Heart right ventricle (tissue), 16 donors: ENCODE data around the gene ATP2B2. TPM values are rescaled to one million over a fixed set of nuclear protein-coding genes. Genes with fewer than 3 reads are reported as not detected.

Source experiments
- ATAC-seq, 8 donors: fragments of 200-7000 bp; cut with Tn5 transposase; one replicate each; pipeline ENCODE4 v1.9.1; 2020; ENCODE audit warnings: mild to moderate bottlenecking in 8 of 8, moderate library complexity in 8 of 8, moderate number of reproducible peaks in 1 of 8
- DNase-seq, 2 donors: peaks; one replicate each; pipeline ENCODE4 v3.0.0-alpha.2; 2020
- H3K27ac ChIP-seq, 10 donors: fragments of 200-600 bp; sonication (generic) in 2 of 10; one replicate each; pipeline versions ENCODE4 v1.5.0 to v1.8.0; 2020 to 2022; ENCODE audit warnings: mild to moderate bottlenecking in 3 of 10
- H3K27me3 ChIP-seq, 7 donors: fragments of 200-600 bp; one replicate each; pipeline ENCODE4 v1.8.0; 2021 to 2022; ENCODE audit warnings: mild to moderate bottlenecking in 2 of 7
- H3K36me3 ChIP-seq, 9 donors: fragments of 200-600 bp; sonication (generic) in 1 of 9; one replicate each; pipeline versions ENCODE4 v1.5.0 to v1.8.0; 2020 to 2022; ENCODE audit warnings: mild to moderate bottlenecking in 2 of 9
- H3K4me1 ChIP-seq, 9 donors: fragments of 200-600 bp; sonication (generic) in 1 of 9; one replicate each; pipeline versions ENCODE4 v1.5.0 to v1.8.0; 2020 to 2022; ENCODE audit warnings: mild to moderate bottlenecking in 4 of 9
- H3K4me3 ChIP-seq, 10 donors: fragments of 200-600 bp; sonication (generic) in 2 of 10; one replicate each; pipeline versions ENCODE4 v1.5.0 to v1.8.0; 2020 to 2022; ENCODE audit warnings: mild to moderate bottlenecking in 7 of 10, moderate library complexity in 2 of 10
- H3K9me3 ChIP-seq, 11 donors: fragments of 200-600 bp in 10 of 11; sonication (generic) in 2 of 11; one replicate each; pipeline versions ENCODE4 v1.5.0 to v1.8.0; 2013 to 2022; ENCODE audit warnings: mild to moderate bottlenecking in 2 of 11, control low read depth in 1 of 11, moderate library complexity in 1 of 11
- WGBS, 2 donors: extraction: QIAGEN DNeasy Blood & Tissue Kit; methylation state at CpG; one replicate each; pipeline ENCODE4 v1.1.7; 2013; ENCODE audit warnings: inconsistent platforms in 1 of 2; 5-methylcytosine and 5-hydroxymethylcytosine counted together
- intact Hi-C, 10 donors: fragments of 100-400 bp; cut with DNase I; formaldehyde crosslinking; loops; one replicate each; pipeline versions ENCODE4 v1.11.1 to v1.14.2; 2022
- polyA plus RNA-seq, 2 donors: library from polyadenylated mRNA; stranded (reverse); fragments of 200-250 nt; gene quantifications; one replicate each; pipeline ENCODE4 v1.2.3, GENCODE V29; 2013
- total RNA-seq, 10 donors: library from RNA; stranded (reverse); fragmentation: NEBNext Ultra II Directional in 3 of 10; extraction: Animal tissue kit (Norgen Biotek cat#: 25700) in 3 of 10; gene quantifications; one replicate each; pipeline versions ENCODE4 v1.2.1 to v1.2.4, GENCODE V29; 2021 to 2023
- TF ChIP-seq, protein P1 (sequence below), 9 donors: fragments of 200-600 bp; sonication (generic) in 2 of 9; IDR thresholded peaks; one replicate each; pipeline versions ENCODE4 v1.5.0 to v1.8.0; 2021 to 2022; ENCODE audit warnings: antibody characterized with exemption in 9 of 9, mild to moderate bottlenecking in 5 of 9, moderate library complexity in 1 of 9
- donor health status: Arrhythmogenic right ventricular cardiomyopathy.
- donor health status: ischemic (EF 13 %, LVEDD 7.1; RV severe dilation, severe dysfunction).
- donor health status: healthy with polysubstance abuse.
- donor health status: DM: no; HTN: yes; CAD: no.
- donor health status: DM: no; HTN: no; CAD: no.
- donor health status: ischemic (EF 25% LVEDD 6.9; RV normal size, moderate dysfunction).
- donor health status: ischemic (EF 25% LVEDD 5.7; RV mildly dilated, moderate dysfunction).
- donor health status: healthy.
- donor health status: DM: yes; HTN: yes; CAD: no.
- donor health status: Ischemic cardiomyopathy.
- donor health status: ischemic (EF 35%, LVEDD 5.7; RV mildly dilated, moderate dysfunction).
- donor health status: nonischemic (EF 11% LVEDD 7.7; RV severe dilation, severe dysfunction).
- donor health status: DM: yes; HTN: yes; CAD: no.
- donor health status: PGD.
- donor health status: ischemic (EF 29% LVEDD 5.4; RV normal size, mild dysfunction).
- donor health status: nonischemic (EF 23%, LVEDD 6.1; RV moderate dilation, normal function).

Gene ATP2B2
- total and polyA plus RNA-seq, 12 donors, result under 0.01 to 0.30 (median 0.11) TPM; not detected in 4

DNA sequence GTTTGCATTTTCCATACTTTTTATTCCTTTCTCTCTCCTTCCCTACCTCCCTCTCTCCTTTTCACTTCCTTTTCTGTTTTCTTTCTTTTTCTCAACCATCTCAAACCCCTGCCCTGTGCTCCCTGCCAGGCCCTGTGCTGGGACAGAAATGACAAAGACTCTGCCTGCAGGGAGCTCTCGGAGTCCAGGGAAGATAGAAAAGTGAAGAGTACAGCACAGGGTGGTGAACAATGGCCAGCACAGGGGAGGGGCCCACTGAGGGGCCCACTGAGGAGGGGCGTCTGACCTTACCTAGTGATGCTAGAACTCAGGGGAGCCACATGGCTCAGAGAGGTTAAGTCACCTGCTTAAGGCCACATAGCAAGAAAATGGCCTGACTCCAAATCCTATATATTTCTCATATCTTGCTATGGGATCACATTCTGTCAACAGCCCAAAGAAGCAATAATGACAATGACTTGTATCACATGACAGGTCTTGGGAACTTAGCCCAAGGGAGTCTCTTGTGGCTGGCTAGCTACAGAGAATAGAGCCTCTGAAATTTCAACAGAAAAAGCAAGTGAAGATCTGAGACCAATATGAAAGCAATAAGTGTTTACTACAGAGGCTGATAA, 44.3 kb upstream of the ATP2B2 start:
- DNase-seq (no peak), ATAC-seq (no peak)
- WGBS, 2 donors, result 63 to 75% methylated on average over 2 of the region's 2 CpGs
- TF ChIP-seq, protein P1, sequence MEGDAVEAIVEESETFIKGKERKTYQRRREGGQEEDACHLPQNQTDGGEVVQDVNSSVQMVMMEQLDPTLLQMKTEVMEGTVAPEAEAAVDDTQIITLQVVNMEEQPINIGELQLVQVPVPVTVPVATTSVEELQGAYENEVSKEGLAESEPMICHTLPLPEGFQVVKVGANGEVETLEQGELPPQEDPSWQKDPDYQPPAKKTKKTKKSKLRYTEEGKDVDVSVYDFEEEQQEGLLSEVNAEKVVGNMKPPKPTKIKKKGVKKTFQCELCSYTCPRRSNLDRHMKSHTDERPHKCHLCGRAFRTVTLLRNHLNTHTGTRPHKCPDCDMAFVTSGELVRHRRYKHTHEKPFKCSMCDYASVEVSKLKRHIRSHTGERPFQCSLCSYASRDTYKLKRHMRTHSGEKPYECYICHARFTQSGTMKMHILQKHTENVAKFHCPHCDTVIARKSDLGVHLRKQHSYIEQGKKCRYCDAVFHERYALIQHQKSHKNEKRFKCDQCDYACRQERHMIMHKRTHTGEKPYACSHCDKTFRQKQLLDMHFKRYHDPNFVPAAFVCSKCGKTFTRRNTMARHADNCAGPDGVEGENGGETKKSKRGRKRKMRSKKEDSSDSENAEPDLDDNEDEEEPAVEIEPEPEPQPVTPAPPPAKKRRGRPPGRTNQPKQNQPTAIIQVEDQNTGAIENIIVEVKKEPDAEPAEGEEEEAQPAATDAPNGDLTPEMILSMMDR (IDR thresholded peaks at IDR 0.05), result no peak
- Histone ChIP-seq H3K9me3 (no peaks in the 10 kb centered on the region), H3K4me3 (no peak overlapping the region), H3K4me1 (peaks cover 0 to 13% (median 0%) of the 10 kb centered on the region in 9 donors), H3K36me3 (no peaks in the 10 kb centered on the region), H3K27ac (no peak overlapping the region), H3K27me3 (peaks cover 0 to 19% (median 6%) of the 10 kb centered on the region in 7 donors)
- intact Hi-C loops, result no loop called here

DNA sequence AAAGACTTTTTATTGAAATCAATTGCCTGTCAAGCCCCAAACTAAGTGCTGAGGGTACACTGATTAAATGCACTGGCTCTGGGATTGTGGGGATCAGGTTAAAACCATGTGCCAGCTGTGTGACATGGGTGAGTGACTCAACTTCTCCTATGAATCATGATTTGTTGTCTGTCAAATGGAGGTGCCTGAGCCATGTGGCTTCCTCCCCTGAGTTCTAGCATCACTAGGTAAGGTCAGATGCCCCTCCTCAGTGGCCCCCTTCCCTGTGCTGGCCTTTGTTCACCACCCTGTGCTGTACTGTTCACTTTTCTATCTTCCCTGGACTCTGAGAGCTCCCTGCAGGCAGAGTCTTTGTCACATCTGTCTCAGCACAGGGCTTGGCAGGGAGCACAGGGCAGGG, 43.6 kb upstream of the ATP2B2 start:
- Histone ChIP-seq H3K27ac (no peak overlapping the region), H3K9me3 (no peaks in the 10 kb centered on the region), H3K4me3 (no peak overlapping the region), H3K4me1 (peaks cover 0 to 13% (median 0%) of the 10 kb centered on the region in 9 donors), H3K36me3 (no peaks in the 10 kb centered on the region), H3K27me3 (peaks cover 0 to 20% (median 6%) of the 10 kb centered on the region in 7 donors)
- ATAC-seq (no peak), DNase-seq (no peak)
- TF ChIP-seq, protein P1 (IDR thresholded peaks at IDR 0.05), result no peak
- intact Hi-C loops, result no loop called here

DNA sequence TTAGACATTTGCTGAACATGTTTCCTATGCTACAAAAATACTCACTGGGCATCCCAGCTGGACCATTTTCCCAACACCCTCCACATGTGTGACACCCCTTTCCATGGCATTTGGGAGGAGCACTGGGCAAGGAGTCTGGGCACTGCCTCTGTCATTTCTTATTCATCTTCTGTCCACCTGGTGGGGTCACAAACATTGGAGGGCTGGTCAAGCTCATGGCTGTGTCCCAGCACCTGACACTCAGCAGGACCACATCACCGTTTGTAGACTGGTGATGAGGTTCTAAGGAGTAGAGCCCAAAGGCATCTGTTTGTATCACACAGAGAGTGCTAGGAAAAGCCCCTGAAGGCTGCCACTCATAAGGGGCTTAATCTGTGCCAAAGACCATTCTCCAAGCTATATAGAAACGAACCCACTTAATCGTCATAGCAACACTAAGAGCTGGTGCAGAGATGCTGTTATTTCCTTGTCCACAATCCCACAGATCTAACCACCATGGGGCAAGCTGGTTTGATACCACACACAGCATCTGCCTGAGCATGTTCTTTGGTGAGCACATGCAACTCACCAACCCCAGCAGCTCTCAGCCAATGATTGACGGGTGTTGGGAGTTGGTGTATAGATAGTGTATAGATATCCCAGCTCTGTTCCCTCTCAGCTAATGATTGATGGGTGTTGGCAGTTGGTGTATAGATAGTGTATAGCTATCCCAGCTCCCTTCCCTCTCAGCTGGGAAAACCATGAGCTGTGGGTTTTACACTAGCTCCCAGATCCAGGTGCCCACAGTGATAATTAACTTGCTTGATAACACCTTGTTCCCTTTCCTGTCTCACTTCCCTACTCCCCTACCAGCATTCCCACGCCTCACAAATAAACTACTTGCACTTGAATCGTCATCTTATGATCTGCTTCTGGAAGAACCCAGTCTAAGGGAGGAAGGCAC, 42.7 kb upstream of the ATP2B2 start:
- TF ChIP-seq, protein P1 (IDR thresholded peaks at IDR 0.05), result no peak
- 30 to 35% methylated on average over 6 of the region's 6 CpGs for WGBS, 2 donors
- Histone ChIP-seq H3K9me3 (peaks cover 0 to 5% (median under 1%) of the 10 kb centered on the region in 11 donors), H3K27me3 (peaks cover 0 to 20% (median 6%) of the 10 kb centered on the region in 7 donors), H3K36me3 (no peaks in the 10 kb centered on the region), H3K4me1 (peaks cover 0 to 13% (median 0%) of the 10 kb centered on the region in 9 donors), H3K4me3 (no peak overlapping the region), H3K27ac (no peak overlapping the region)
- no peak for ATAC-seq
- intact Hi-C loops, result no loop called here
- no peak for DNase-seq

DNA sequence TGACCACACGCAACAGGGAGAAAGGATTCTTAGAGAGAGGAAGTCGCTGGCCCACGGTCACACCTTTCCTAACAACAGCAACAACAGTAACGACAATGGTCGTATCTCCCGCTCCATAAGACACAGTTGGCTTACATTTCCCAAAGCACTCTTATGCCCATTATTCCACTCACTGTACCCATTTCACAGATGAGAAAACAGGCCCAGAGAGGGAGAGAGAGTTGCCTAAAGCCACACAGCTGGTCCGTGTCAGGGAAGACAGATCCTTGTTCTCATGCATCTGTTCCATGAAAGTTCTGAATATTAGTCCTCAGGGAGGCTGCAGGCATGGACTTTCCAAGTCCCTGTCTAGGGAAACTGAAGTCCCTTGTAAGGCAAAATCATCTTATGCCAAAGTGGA, 42.0 kb upstream of the ATP2B2 start:
- Histone ChIP-seq H3K27ac (no peak overlapping the region), H3K4me3 (no peak overlapping the region), H3K9me3 (peaks cover 0 to 12% (median 6%) of the 10 kb centered on the region in 11 donors), H3K36me3 (no peaks in the 10 kb centered on the region), H3K27me3 (peaks cover 0 to 20% (median 6%) of the 10 kb centered on the region in 7 donors), H3K4me1 (peaks cover 0 to 11% (median 0%) of the 10 kb centered on the region in 9 donors)
- no peak for ATAC-seq
- no peak for DNase-seq
- WGBS, 2 donors, result 84 to 86% methylated on average over 7 of the region's 7 CpGs
- TF ChIP-seq, protein P1 (IDR thresholded peaks at IDR 0.05), result no peak
- intact Hi-C loops, result no loop called here
